Liver (tissue), 3 donors: Measurements from ENCODE around the gene NOD1.

Experiments used
- ATF3 ChIP-seq: IDR thresholded peaks from 2 replicates; pipeline ENCODE4 v1.6.1; 2016; ENCODE audit warnings: antibody characterized with exemption
- FOXA1 ChIP-seq: IDR thresholded peaks from 2 replicates; pipeline ENCODE4 v1.6.1; 2016; ENCODE audit warnings: antibody characterized with exemption
- HNF4A ChIP-seq, 2 donors: conservative IDR thresholded peaks; 2 replicates each; pipeline ENCODE4 v1.6.1; 2016; ENCODE audit warnings: antibody characterized with exemption in 2 of 2, mild to moderate bottlenecking in 2 of 2
- RAD21 ChIP-seq, 2 donors: IDR thresholded peaks; 2 replicates each; pipeline ENCODE4 v1.6.1; 2016; ENCODE audit warnings: antibody characterized with exemption in 2 of 2, mild to moderate bottlenecking in 2 of 2
- TAF1 ChIP-seq: conservative IDR thresholded peaks from 2 replicates; pipeline ENCODE4 v1.6.1; 2016; ENCODE audit warnings: antibody characterized with exemption, mild to moderate bottlenecking
- ZBTB33 ChIP-seq: IDR thresholded peaks from 2 replicates; pipeline ENCODE4 v1.6.1; 2016; ENCODE audit warnings: antibody characterized with exemption
- TF ChIP-seq, protein P1 (sequence below): fragments of 150-350 bp; IDR thresholded peaks from 2 replicates; pipeline ENCODE4 v1.5.1; 2017; ENCODE audit warnings: improper control_type of control experiment, low read depth, low read length; ENCODE audit not compliant: missing input control
- TF ChIP-seq, protein P2 (sequence below): IDR thresholded peaks from 2 replicates; pipeline ENCODE4 v1.6.1; 2016; ENCODE audit warnings: antibody characterized with exemption, mild to moderate bottlenecking
- donor health status: healthy.
- donor health status: healthy.

GRCh38 chr7:30462179-30462578 is 16.4 kb downstream of the NOD1 start:
- TF ChIP-seq, protein P1, sequence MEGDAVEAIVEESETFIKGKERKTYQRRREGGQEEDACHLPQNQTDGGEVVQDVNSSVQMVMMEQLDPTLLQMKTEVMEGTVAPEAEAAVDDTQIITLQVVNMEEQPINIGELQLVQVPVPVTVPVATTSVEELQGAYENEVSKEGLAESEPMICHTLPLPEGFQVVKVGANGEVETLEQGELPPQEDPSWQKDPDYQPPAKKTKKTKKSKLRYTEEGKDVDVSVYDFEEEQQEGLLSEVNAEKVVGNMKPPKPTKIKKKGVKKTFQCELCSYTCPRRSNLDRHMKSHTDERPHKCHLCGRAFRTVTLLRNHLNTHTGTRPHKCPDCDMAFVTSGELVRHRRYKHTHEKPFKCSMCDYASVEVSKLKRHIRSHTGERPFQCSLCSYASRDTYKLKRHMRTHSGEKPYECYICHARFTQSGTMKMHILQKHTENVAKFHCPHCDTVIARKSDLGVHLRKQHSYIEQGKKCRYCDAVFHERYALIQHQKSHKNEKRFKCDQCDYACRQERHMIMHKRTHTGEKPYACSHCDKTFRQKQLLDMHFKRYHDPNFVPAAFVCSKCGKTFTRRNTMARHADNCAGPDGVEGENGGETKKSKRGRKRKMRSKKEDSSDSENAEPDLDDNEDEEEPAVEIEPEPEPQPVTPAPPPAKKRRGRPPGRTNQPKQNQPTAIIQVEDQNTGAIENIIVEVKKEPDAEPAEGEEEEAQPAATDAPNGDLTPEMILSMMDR = no peak
- TF ChIP-seq ATF3 (no peak), TAF1 (no peak), RAD21 (IDR thresholded peaks at IDR 0.05) (no peak), FOXA1 (no peak), ZBTB33 (no peak), HNF4A (conservative IDR thresholded peaks at IDR 0.05) (no peak)
- TF ChIP-seq, protein P2, sequence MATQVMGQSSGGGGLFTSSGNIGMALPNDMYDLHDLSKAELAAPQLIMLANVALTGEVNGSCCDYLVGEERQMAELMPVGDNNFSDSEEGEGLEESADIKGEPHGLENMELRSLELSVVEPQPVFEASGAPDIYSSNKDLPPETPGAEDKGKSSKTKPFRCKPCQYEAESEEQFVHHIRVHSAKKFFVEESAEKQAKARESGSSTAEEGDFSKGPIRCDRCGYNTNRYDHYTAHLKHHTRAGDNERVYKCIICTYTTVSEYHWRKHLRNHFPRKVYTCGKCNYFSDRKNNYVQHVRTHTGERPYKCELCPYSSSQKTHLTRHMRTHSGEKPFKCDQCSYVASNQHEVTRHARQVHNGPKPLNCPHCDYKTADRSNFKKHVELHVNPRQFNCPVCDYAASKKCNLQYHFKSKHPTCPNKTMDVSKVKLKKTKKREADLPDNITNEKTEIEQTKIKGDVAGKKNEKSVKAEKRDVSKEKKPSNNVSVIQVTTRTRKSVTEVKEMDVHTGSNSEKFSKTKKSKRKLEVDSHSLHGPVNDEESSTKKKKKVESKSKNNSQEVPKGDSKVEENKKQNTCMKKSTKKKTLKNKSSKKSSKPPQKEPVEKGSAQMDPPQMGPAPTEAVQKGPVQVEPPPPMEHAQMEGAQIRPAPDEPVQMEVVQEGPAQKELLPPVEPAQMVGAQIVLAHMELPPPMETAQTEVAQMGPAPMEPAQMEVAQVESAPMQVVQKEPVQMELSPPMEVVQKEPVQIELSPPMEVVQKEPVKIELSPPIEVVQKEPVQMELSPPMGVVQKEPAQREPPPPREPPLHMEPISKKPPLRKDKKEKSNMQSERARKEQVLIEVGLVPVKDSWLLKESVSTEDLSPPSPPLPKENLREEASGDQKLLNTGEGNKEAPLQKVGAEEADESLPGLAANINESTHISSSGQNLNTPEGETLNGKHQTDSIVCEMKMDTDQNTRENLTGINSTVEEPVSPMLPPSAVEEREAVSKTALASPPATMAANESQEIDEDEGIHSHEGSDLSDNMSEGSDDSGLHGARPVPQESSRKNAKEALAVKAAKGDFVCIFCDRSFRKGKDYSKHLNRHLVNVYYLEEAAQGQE = no peak
